ENCODE data around the gene FUT7. TPM values are rescaled to one million over a fixed set of nuclear protein-coding genes. Genes with fewer than 3 reads are reported as not detected.

Gene FUT7
- polyA plus RNA-seq, 3 donors: 6.1 to 13.4 (median 10.5) TPM

DNA sequence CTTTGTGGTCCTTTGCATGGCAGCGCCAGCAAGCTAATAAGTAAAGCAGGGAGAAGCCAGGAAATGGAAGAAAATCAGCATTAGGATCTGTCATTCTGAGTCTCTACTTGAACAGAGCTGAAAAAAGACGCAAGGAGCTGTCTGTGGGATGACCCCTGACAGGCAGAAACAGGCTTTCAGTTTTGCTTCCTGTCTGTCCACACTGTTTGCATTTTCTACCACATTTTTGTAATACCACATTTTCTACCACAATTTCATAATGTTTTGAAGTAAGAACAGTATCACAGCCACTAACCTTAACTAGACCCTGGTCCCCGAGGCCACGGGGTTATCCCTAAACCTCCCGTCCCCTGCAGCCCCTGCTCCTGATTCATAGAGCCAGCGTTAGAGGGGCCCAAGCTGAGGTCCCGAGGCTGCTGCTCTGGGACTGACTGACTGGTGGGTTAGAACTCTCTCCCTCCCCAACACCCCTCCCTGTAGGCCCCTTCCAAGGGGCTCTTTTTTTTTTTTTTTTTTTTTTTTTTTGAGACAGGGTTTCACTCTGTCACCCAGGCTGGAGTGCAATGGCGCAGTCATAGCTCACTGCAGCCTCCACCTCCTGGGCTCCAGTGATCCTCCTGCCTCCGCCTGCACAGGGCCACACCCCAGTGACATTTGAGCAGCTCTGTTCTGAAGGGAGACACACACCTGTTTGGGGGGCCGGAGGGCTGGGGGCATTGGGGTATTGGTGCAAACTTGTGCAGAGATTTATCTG is 31.5 kb downstream of the FUT7 start:
- DNase-seq: peak; percentile 56 to 74 (median 58)
- Histone ChIP-seq H4K20me1 (ENCODE audit: insufficient read depth, low read length) (peaks cover 6% of the 10 kb centered on the region), H3K79me2 (ENCODE audit: insufficient read depth, low read length) (no peaks in the 10 kb centered on the region), H3K4me2 (replicated peaks; ENCODE audit: extremely low read depth, low read length, poor library complexity, severe bottlenecking) (peak overlapping the region; percentile 70), H3K9me3 (replicated peaks in 1 of 2; ENCODE audit: control insufficient read depth in 1 of 2, insufficient read depth in 1 of 2, low read length in 2 of 2) (peaks cover 0 to 9% of the 10 kb centered on the region in 2 donors), H3K4me3 (replicated peaks in 1 of 3; ENCODE audit: low read depth in 2 of 3, low read length in 3 of 3) (peak overlapping the region in 1 of 3 experiments; percentile 59), H3K9ac (ENCODE audit: insufficient read depth, low read length, poor library complexity, severe bottlenecking) (no peak overlapping the region), H3K36me3 (replicated peaks in 1 of 2; ENCODE audit: control insufficient read depth in 1 of 2, insufficient read depth in 2 of 2, low read length in 2 of 2) (no peaks in the 10 kb centered on the region), H2AFZ (ENCODE audit: insufficient read depth, low read depth, low read length, poor library complexity, severe bottlenecking) (peak overlapping the region; percentile 63), H3K4me1 (ENCODE audit: control insufficient read depth in 1 of 2, insufficient read depth in 2 of 2, low read length in 2 of 2) (peaks cover 64 to 69% of the 10 kb centered on the region in 2 donors), H3K27me3 (ENCODE audit: control insufficient read depth in 2 of 2, insufficient read depth in 2 of 2, low read length in 2 of 2) (peaks cover 0 to 27% of the 10 kb centered on the region in 2 donors), H3K27ac (ENCODE audit: low read depth in 1 of 2, low read length in 2 of 2) (peak overlapping the region; percentile 62 to 83)
- Mint-ChIP-seq H3K4me3 (peak overlapping the region; percentile 70 to 83), H3K27ac (peak overlapping the region; percentile 90 to 97 (median 95)), H3K27me3 (ENCODE audit: low read depth in 3 of 3) (peaks cover 19 to 33% (median 26%) of the 10 kb centered on the region in 3 donors), H3K4me1 (peaks cover 57% of the 10 kb centered on the region), H3K36me3 (peaks cover 0 to 2% of the 10 kb centered on the region in 2 donors), H3K9me3 (peaks cover 3 to 10% (median 7%) of the 10 kb centered on the region in 7 donors)
- 17% methylated on average over 6 of the region's 10 CpGs for WGBS (ENCODE audit: insufficient coverage)
- TF ChIP-seq, protein P1, sequence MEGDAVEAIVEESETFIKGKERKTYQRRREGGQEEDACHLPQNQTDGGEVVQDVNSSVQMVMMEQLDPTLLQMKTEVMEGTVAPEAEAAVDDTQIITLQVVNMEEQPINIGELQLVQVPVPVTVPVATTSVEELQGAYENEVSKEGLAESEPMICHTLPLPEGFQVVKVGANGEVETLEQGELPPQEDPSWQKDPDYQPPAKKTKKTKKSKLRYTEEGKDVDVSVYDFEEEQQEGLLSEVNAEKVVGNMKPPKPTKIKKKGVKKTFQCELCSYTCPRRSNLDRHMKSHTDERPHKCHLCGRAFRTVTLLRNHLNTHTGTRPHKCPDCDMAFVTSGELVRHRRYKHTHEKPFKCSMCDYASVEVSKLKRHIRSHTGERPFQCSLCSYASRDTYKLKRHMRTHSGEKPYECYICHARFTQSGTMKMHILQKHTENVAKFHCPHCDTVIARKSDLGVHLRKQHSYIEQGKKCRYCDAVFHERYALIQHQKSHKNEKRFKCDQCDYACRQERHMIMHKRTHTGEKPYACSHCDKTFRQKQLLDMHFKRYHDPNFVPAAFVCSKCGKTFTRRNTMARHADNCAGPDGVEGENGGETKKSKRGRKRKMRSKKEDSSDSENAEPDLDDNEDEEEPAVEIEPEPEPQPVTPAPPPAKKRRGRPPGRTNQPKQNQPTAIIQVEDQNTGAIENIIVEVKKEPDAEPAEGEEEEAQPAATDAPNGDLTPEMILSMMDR (IDR thresholded peaks at IDR 0.05): no peak
- intact Hi-C loops (cut with micrococcal nuclease): no loop called here

DNA sequence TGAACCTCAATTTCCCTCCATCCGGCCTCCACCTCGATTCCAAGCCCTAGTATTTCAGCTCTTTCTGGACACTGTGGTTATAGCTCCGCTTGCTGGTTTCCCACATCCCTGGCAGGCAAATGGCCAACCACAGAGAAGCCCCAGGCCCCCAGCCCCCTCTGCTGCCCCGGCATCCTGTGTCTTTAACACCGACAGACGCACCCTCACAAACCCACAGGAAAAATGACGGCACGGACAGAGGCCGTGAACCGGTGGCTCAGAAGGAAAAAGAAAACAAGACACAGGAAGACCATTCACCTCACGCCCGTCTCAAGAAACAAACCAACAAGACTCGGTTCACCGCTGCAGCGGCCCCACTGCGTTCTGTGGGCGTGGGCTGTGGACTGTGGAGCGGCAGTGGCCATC is 34.1 kb downstream of the FUT7 start:
- peak overlapping the region; percentile 22 for H2AFZ ChIP-seq (ENCODE audit: insufficient read depth, low read depth, low read length, poor library complexity, severe bottlenecking)
- H3K27ac ChIP-seq (ENCODE audit: low read depth in 1 of 2, low read length in 2 of 2): no peak overlapping the region
- H3K4me2 ChIP-seq (replicated peaks; ENCODE audit: extremely low read depth, low read length, poor library complexity, severe bottlenecking): no peak overlapping the region
- no peak for DNase-seq
- peaks cover 0 to 7% (median 0%) of the 10 kb centered on the region in 7 donors for H3K9me3 Mint-ChIP-seq
- no peak overlapping the region for H3K9ac ChIP-seq (ENCODE audit: insufficient read depth, low read length, poor library complexity, severe bottlenecking)
- H3K27ac Mint-ChIP-seq: peak overlapping the region in 2 of 7 donors; percentile 18 to 25
- H3K4me3 Mint-ChIP-seq: peak overlapping the region; percentile 32 to 67
- no peaks in the 10 kb centered on the region for H3K9me3 ChIP-seq (replicated peaks in 1 of 2; ENCODE audit: control insufficient read depth in 1 of 2, insufficient read depth in 1 of 2, low read length in 2 of 2)
- intact Hi-C loops (cut with micrococcal nuclease): loop anchor here in 1 of 2 donors (5.0 kb wide), 1 partner anchor 34 kb away; the partner anchor contains the start of gene FUT7
- H3K4me3 ChIP-seq (replicated peaks in 1 of 3; ENCODE audit: low read depth in 2 of 3, low read length in 3 of 3): no peak overlapping the region
- peaks cover 16% of the 10 kb centered on the region for H3K79me2 ChIP-seq (ENCODE audit: insufficient read depth, low read length)
- TF ChIP-seq, protein P1 (IDR thresholded peaks at IDR 0.05): no peak
- peaks cover 10 to 12% of the 10 kb centered on the region in 2 donors for H3K36me3 Mint-ChIP-seq
- H3K4me1 Mint-ChIP-seq: peaks cover 70% of the 10 kb centered on the region
- H3K27me3 Mint-ChIP-seq (ENCODE audit: low read depth in 3 of 3): peaks cover 23 to 50% (median 39%) of the 10 kb centered on the region in 3 donors
- H3K27me3 ChIP-seq (ENCODE audit: control insufficient read depth in 2 of 2, insufficient read depth in 2 of 2, low read length in 2 of 2): peaks cover 0 to 41% of the 10 kb centered on the region in 2 donors
- peaks cover 76 to 90% of the 10 kb centered on the region in 2 donors for H3K4me1 ChIP-seq (ENCODE audit: control insufficient read depth in 1 of 2, insufficient read depth in 2 of 2, low read length in 2 of 2)
- WGBS (ENCODE audit: insufficient coverage): 11% methylated on average over 9 of the region's 18 CpGs
- H3K36me3 ChIP-seq (replicated peaks in 1 of 2; ENCODE audit: control insufficient read depth in 1 of 2, insufficient read depth in 2 of 2, low read length in 2 of 2): peaks cover 6 to 9% of the 10 kb centered on the region in 2 donors
- H4K20me1 ChIP-seq (ENCODE audit: insufficient read depth, low read length): peaks cover 27% of the 10 kb centered on the region

Data from CD14-positive monocyte (primary cell).